Measurements from ENCODE around the gene PGAP3.

DNA sequence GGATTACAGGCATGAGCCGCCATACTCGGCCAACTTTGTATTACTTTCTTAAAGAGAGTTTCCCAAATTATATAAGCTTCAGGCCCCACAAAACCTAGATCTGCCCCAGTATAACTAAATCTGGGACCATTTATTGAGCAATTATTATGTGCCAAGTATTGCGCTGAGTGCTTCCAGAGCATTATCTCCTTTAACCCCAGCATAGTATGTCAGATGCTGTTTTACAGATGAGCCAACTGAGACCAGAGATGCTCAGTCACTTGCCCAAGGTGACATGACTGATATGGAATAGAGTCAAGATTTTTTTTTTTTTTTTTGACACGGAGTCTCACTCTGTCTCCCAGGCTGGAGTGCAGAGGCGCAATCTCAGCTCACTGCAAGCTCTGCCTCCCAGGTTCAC is 10.1 kb upstream of the PGAP3 start:
- TF ChIP-seq EZH2 (optimal IDR thresholded peaks at IDR 0.05; ENCODE audit: low read depth, low read length), result no peak
- TF ChIP-seq, protein P1, sequence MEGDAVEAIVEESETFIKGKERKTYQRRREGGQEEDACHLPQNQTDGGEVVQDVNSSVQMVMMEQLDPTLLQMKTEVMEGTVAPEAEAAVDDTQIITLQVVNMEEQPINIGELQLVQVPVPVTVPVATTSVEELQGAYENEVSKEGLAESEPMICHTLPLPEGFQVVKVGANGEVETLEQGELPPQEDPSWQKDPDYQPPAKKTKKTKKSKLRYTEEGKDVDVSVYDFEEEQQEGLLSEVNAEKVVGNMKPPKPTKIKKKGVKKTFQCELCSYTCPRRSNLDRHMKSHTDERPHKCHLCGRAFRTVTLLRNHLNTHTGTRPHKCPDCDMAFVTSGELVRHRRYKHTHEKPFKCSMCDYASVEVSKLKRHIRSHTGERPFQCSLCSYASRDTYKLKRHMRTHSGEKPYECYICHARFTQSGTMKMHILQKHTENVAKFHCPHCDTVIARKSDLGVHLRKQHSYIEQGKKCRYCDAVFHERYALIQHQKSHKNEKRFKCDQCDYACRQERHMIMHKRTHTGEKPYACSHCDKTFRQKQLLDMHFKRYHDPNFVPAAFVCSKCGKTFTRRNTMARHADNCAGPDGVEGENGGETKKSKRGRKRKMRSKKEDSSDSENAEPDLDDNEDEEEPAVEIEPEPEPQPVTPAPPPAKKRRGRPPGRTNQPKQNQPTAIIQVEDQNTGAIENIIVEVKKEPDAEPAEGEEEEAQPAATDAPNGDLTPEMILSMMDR (IDR thresholded peaks at IDR 0.05; ENCODE audit: low read length), result no peak

All from MM.1S (cell line).